Calu3 (cell line): ENCODE measurements around the gene LYPD4. TPM values are rescaled to one million over a fixed set of nuclear protein-coding genes. Genes with fewer than 3 reads are reported as not detected.

Source experiments
- BruUV-seq: library from RNA; stranded (reverse); fragments of 400-500 nt; replicated peaks from 2 replicates; lab custom pipeline; 2021; lab: Mats Ljungman, UMichigan
- CTCF ChIA-PET: fragments of 300-600 bp; sonication (Branson Sonifier 250); formaldehyde crosslinking; loops from one replicate; lab custom pipeline; 2022; ENCODE audit warnings: antibody characterized with exemption; lab: Charles Lee
- DNase-seq: peaks from one replicate; pipeline ENCODE4 v3.0.0; 2022
- H3K27ac Mint-ChIP-seq: one replicate; pipeline ENCODE4 v1.8.0; 2022; ENCODE audit warnings: mixed read lengths; ENCODE audit not compliant: unreplicated experiment
- H3K27me3 Mint-ChIP-seq: one replicate; pipeline ENCODE4 v1.8.0; 2022; ENCODE audit warnings: mixed read lengths; ENCODE audit not compliant: unreplicated experiment
- H3K36me3 Mint-ChIP-seq: one replicate; pipeline ENCODE4 v1.8.0; 2022; ENCODE audit warnings: mild to moderate bottlenecking, moderate library complexity, mixed read lengths; ENCODE audit not compliant: insufficient read depth, unreplicated experiment
- H3K4me1 Mint-ChIP-seq: one replicate; pipeline ENCODE4 v1.8.0; 2022; ENCODE audit warnings: mild to moderate bottlenecking, low read depth, mixed read lengths; ENCODE audit not compliant: unreplicated experiment
- H3K4me3 Mint-ChIP-seq: one replicate; pipeline ENCODE4 v1.8.0; 2022; ENCODE audit warnings: mild to moderate bottlenecking, low read depth, moderate library complexity, mixed read lengths; ENCODE audit not compliant: unreplicated experiment
- H3K9me3 Mint-ChIP-seq: one replicate; pipeline ENCODE4 v1.8.0; 2022; ENCODE audit warnings: low read depth, mixed read lengths; ENCODE audit not compliant: unreplicated experiment
- CTCF ChIP-seq: fragments of 200-600 bp; IDR thresholded peaks from one replicate; pipeline ENCODE4 v1.8.0; 2022; ENCODE audit warnings: antibody characterized with exemption; ENCODE audit not compliant: unreplicated experiment
- intact Hi-C: fragments of 100-400 bp; cut with micrococcal nuclease; formaldehyde crosslinking; loops from one replicate; pipeline ENCODE4 v1.10.0; 2022; ENCODE audit not compliant: unreplicated experiment
- total RNA-seq: library from RNA; stranded (reverse); gene quantifications from 2 replicates; pipeline ENCODE4 v1.2.3, GENCODE V29; 2022

The LYPD4 gene
- total RNA-seq, 1 experiment from 2014 or later: not detected

GRCh38 chr19:41872775-41873647 lies 28.5 kb upstream of the LYPD4 start:
- H3K4me3 Mint-ChIP-seq: no peak overlapping the region
- intact Hi-C loops: loop anchor here (1.0 to 2.0 kb wide), 3 partner anchors 62 to 84 kb away; no protein-coding TSS in a partner anchor
- H3K36me3 Mint-ChIP-seq: peaks cover 56% of the 10 kb centered on the region
- no peaks in the 10 kb centered on the region for H3K27me3 Mint-ChIP-seq
- BruUV-seq: TSS peak; percentile 19
- peak; percentile 85 for TF ChIP-seq CTCF
- CTCF ChIA-PET: interaction anchor here (0.6 to 1.7 kb wide), 13 partner anchors 11 to 476 kb away, joined by 3 to 16 read pairs (median 8); partner anchors contain the start of genes ARHGEF1, ERFL, RABAC1 and RPS19
- peak overlapping the region; percentile 78 for H3K27ac Mint-ChIP-seq
- no peaks in the 10 kb centered on the region for H3K9me3 Mint-ChIP-seq
- H3K4me1 Mint-ChIP-seq: peaks cover 22% of the 10 kb centered on the region
- peak; percentile 92 for DNase-seq

GRCh38 chr19:41872384-41872774 lies 27.9 kb upstream of the LYPD4 start:
- CTCF ChIA-PET: interaction anchor here (0.6 to 1.7 kb wide), 6 partner anchors 12 to 223 kb away, joined by 4 to 16 read pairs (median 9); partner anchors contain the start of genes RABAC1 and RPS19
- intact Hi-C loops: loop anchor here (2.0 kb wide), 1 partner anchor 62 kb away; no protein-coding TSS in a partner anchor
- H3K36me3 Mint-ChIP-seq: peaks cover 62% of the 10 kb centered on the region

GRCh38 chr19:41871573-41872383 lies 27.3 kb upstream of the LYPD4 start:
- no peak for TF ChIP-seq CTCF
- Mint-ChIP-seq H3K4me3 (no peak overlapping the region), H3K9me3 (no peaks in the 10 kb centered on the region), H3K36me3 (peaks cover 67% of the 10 kb centered on the region), H3K27me3 (no peaks in the 10 kb centered on the region), H3K4me1 (peaks cover 28% of the 10 kb centered on the region), H3K27ac (peak overlapping the region; percentile 78)
- intact Hi-C loops: loop anchor here (2.0 kb wide), 1 partner anchor 63 kb away; no protein-coding TSS in a partner anchor
- BruUV-seq: no TSS peak
- CTCF ChIA-PET: interaction anchor here (0.6 to 2.0 kb wide), 2 partner anchors 12 to 50 kb away, joined by 5 to 10 read pairs; partner anchors contain the start of gene RPS19
- no peak for DNase-seq

More at GRCh38 chr19:41872384-41872774, 27.9 kb upstream of the LYPD4 start:
- Mint-ChIP-seq H3K9me3 (no peaks in the 10 kb centered on the region), H3K4me3 (no peak overlapping the region), H3K27me3 (no peaks in the 10 kb centered on the region), H3K4me1 (peaks cover 28% of the 10 kb centered on the region), H3K27ac (peak overlapping the region; percentile 78)
- no TSS peak for BruUV-seq
- DNase-seq: no peak
- no peak for TF ChIP-seq CTCF

- CTCF ChIA-PET: interaction anchor here (0.6 to 2.0 kb wide), 3 partner anchors 10 to 222 kb away, joined by 3 to 7 read pairs (median 5); partner anchors contain the start of gene RPS19
- BruUV-seq: no TSS peak
- intact Hi-C loops: no loop called here
- no peak for DNase-seq
- peaks cover 36% of the 10 kb centered on the region for H3K4me1 Mint-ChIP-seq
- no peaks in the 10 kb centered on the region for H3K27me3 Mint-ChIP-seq
- H3K9me3 Mint-ChIP-seq: no peaks in the 10 kb centered on the region
- H3K4me3 Mint-ChIP-seq: no peak overlapping the region
- no peak for TF ChIP-seq CTCF
- peaks cover 81% of the 10 kb centered on the region for H3K36me3 Mint-ChIP-seq
- H3K27ac Mint-ChIP-seq: no peak overlapping the region
Measured at GRCh38 chr19:41870401-41870873, 26.0 kb upstream of the LYPD4 start.
